ENCODE results near the gene MACO1. TPM values are rescaled to one million over a fixed set of nuclear protein-coding genes. Genes with fewer than 3 reads are reported as not detected.

The MACO1 gene
- polyA plus RNA-seq, 3 donors, result 24.3 to 30.9 (median 28.0) TPM

GRCh38 chr1:25529518-25530185, 99.0 kb downstream of the MACO1 start:
- DNase-seq (ENCODE audit: extremely low read depth in 1 of 11, low read depth in 9 of 11, low spot score in 4 of 11), result no peak

- no peak for DNase-seq (ENCODE audit: extremely low read depth in 1 of 11, low read depth in 9 of 11, low spot score in 4 of 11)
Measured at GRCh38 chr1:25530186-25531081, 99.7 kb downstream of the MACO1 start.

GRCh38 chr1:25531082-25531461, 100.4 kb downstream of the MACO1 start:
- DNase-seq (ENCODE audit: extremely low read depth in 1 of 11, low read depth in 9 of 11, low spot score in 4 of 11), result no peak

GRCh38 chr1:25532970-25533369, 102.3 kb downstream of the MACO1 start:
- DNase-seq (ENCODE audit: extremely low read depth in 1 of 11, low read depth in 9 of 11, low spot score in 4 of 11), result no peak

GRCh38 chr1:25533775-25534409, 103.2 kb downstream of the MACO1 start:
- no peak for DNase-seq (ENCODE audit: extremely low read depth in 1 of 11, low read depth in 9 of 11, low spot score in 4 of 11)

- no peak for DNase-seq (ENCODE audit: extremely low read depth in 1 of 11, low read depth in 9 of 11, low spot score in 4 of 11)
Measured at GRCh38 chr1:25534410-25534788, 103.7 kb downstream of the MACO1 start.

- DNase-seq (ENCODE audit: extremely low read depth in 1 of 11, low read depth in 9 of 11, low spot score in 4 of 11), result no peak
Measured at GRCh38 chr1:25536124-25536523, 105.4 kb downstream of the MACO1 start.

- no peak for DNase-seq (ENCODE audit: extremely low read depth in 1 of 11, low read depth in 9 of 11, low spot score in 4 of 11)
Measured at GRCh38 chr1:25537153-25537831, 106.6 kb downstream of the MACO1 start.

GRCh38 chr1:25538191-25538767, 107.6 kb downstream of the MACO1 start:
- no peak for DNase-seq (ENCODE audit: extremely low read depth in 1 of 11, low read depth in 9 of 11, low spot score in 4 of 11)

GRCh38 chr1:25540750-25541342, 110.1 kb downstream of the MACO1 start:
- no peak for DNase-seq (ENCODE audit: extremely low read depth in 1 of 11, low read depth in 9 of 11, low spot score in 4 of 11)

GRCh38 chr1:25541425-25541824, 110.7 kb downstream of the MACO1 start:
- DNase-seq (ENCODE audit: extremely low read depth in 1 of 11, low read depth in 9 of 11, low spot score in 4 of 11), result no peak

- DNase-seq (ENCODE audit: extremely low read depth in 1 of 11, low read depth in 9 of 11, low spot score in 4 of 11), result no peak
Measured at GRCh38 chr1:25541889-25542658, 111.4 kb downstream of the MACO1 start.

- no peak for DNase-seq (ENCODE audit: extremely low read depth in 1 of 11, low read depth in 9 of 11, low spot score in 4 of 11)
Measured at GRCh38 chr1:25543005-25543424, 112.3 kb downstream of the MACO1 start.

GRCh38 chr1:25543425-25544242, 112.9 kb downstream of the MACO1 start, which contains the start of gene LDLRAP1:
TSS of gene LDLRAP1 (plus strand) at chr1:25543606. CDS start at chr1:25543699, 93 bp downstream.
- peak in 6 of 11 donors; percentile 50 to 73 (median 62) for DNase-seq (ENCODE audit: extremely low read depth in 1 of 11, low read depth in 9 of 11, low spot score in 4 of 11)

- DNase-seq (ENCODE audit: extremely low read depth in 1 of 11, low read depth in 9 of 11, low spot score in 4 of 11), result no peak
Measured at GRCh38 chr1:25544243-25544764, 113.6 kb downstream of the MACO1 start.

- DNase-seq (ENCODE audit: extremely low read depth in 1 of 11, low read depth in 9 of 11, low spot score in 4 of 11), result no peak
Measured at GRCh38 chr1:25544819-25545218, 114.1 kb downstream of the MACO1 start.

- DNase-seq (ENCODE audit: extremely low read depth in 1 of 11, low read depth in 9 of 11, low spot score in 4 of 11), result no peak
Measured at GRCh38 chr1:25545767-25546166, 115.1 kb downstream of the MACO1 start.

All from renal cortex interstitium (tissue), 11 donors.